ENCODE measurements around the gene ORC3. TPM values are rescaled to one million over a fixed set of nuclear protein-coding genes. Genes with fewer than 3 reads are reported as not detected.
"Not testable (repeated sequence)": the region's sequence is repeated elsewhere in the genome, so short reads cannot be mapped to it uniquely, and the experiment has no call there.

The ORC3 gene
- total and polyA plus RNA-seq, 2 donors (not counting 1 experiment from before 2014, with no cell fraction given): 16.1 to 31.2 TPM

DNA sequence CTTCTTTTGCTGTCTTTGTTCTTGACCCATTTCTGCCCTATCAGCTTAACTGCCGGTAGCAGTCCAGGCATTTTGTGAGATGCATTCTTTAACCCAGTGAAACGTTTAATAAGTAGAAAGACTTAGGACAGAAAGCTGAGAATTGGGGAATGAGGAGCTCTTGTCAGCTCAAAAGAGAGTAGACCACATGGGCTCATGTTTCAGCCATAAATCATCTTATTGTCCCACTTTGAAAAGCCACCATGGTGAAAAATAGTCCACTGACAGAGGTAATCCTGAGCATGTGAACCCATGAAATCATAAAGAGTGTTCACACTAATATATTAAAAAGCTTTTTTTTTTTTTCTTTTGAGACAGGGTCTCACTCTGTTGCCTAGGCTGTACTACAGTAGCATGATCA is 16.3 kb downstream of the ORC3 start:
- no peak overlapping the region for H3K4me3 Mint-ChIP-seq
- no peak overlapping the region for H3K27ac ChIP-seq (ENCODE audit: low read length in 2 of 2)
- H2AFZ ChIP-seq (ENCODE audit: insufficient read depth, low read depth, low read length, poor library complexity, severe bottlenecking): no peak overlapping the region
- H3K36me3 ChIP-seq (replicated peaks in 1 of 2; ENCODE audit: control extremely low read depth in 1 of 2, control insufficient read depth in 1 of 2, extremely low read depth in 1 of 2, insufficient read depth in 2 of 2, low read length in 1 of 2): peaks cover 2 to 17% of the 10 kb centered on the region in 2 experiments
- H3K27ac Mint-ChIP-seq: no peak overlapping the region
- H3K27me3 Mint-ChIP-seq: no peaks in the 10 kb centered on the region
- H3K4me3 ChIP-seq (ENCODE audit: control extremely low read depth in 1 of 5, extremely low read depth in 1 of 5, insufficient read depth in 1 of 5, low read depth in 2 of 5, low read length in 4 of 5): no peak overlapping the region
- ChIA-PET POLR2A (no interaction called here), CTCF (interaction anchor here (0.8 to 1.2 kb wide), 2 partner anchors 21 to 22 kb away, joined by 3 read pairs; no protein-coding TSS in a partner anchor)
- H3K27me3 ChIP-seq (replicated peaks in 1 of 4; ENCODE audit: control extremely low read depth in 1 of 4, control insufficient read depth in 3 of 4, insufficient read depth in 4 of 4, low read length in 3 of 4): no peaks in the 10 kb centered on the region
- H3K9me3 Mint-ChIP-seq (ENCODE audit: insufficient read depth): no peaks in the 10 kb centered on the region
- no peak for TF ChIP-seq EZH2 (IDR thresholded peaks at IDR 0.05; ENCODE audit: borderline replicate concordance, insufficient read depth, low read depth, low read length, poor library complexity, severe bottlenecking)
- TF ChIP-seq, protein P1, sequence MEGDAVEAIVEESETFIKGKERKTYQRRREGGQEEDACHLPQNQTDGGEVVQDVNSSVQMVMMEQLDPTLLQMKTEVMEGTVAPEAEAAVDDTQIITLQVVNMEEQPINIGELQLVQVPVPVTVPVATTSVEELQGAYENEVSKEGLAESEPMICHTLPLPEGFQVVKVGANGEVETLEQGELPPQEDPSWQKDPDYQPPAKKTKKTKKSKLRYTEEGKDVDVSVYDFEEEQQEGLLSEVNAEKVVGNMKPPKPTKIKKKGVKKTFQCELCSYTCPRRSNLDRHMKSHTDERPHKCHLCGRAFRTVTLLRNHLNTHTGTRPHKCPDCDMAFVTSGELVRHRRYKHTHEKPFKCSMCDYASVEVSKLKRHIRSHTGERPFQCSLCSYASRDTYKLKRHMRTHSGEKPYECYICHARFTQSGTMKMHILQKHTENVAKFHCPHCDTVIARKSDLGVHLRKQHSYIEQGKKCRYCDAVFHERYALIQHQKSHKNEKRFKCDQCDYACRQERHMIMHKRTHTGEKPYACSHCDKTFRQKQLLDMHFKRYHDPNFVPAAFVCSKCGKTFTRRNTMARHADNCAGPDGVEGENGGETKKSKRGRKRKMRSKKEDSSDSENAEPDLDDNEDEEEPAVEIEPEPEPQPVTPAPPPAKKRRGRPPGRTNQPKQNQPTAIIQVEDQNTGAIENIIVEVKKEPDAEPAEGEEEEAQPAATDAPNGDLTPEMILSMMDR (IDR thresholded peaks at IDR 0.05): no peak
- H3K4me2 ChIP-seq (replicated peaks; ENCODE audit: low read depth, low read length, poor library complexity, severe bottlenecking): no peak overlapping the region
- DNase-seq (no peak), ATAC-seq (ENCODE audit: low read depth) (no peak)
- no peaks in the 10 kb centered on the region for H3K79me2 ChIP-seq (ENCODE audit: control insufficient read depth, insufficient read depth, low read length)
- H3K4me1 ChIP-seq (ENCODE audit: control insufficient read depth in 2 of 2, insufficient read depth in 2 of 2, low read length in 2 of 2): no peaks in the 10 kb centered on the region
- no peaks in the 10 kb centered on the region for H4K20me1 ChIP-seq (ENCODE audit: control insufficient read depth, insufficient read depth, low read length, poor library complexity, severe bottlenecking)
- H3K9ac ChIP-seq (ENCODE audit: low read length): no peak overlapping the region
- H3K4me1 Mint-ChIP-seq: no peaks in the 10 kb centered on the region
- 100% methylated on average over 1 of the region's 2 CpGs for WGBS (ENCODE audit: insufficient coverage)
- H3K9me3 ChIP-seq (ENCODE audit: control extremely low read depth in 1 of 3, control insufficient read depth in 2 of 3, insufficient read depth in 1 of 3, low read length in 2 of 3): no peaks in the 10 kb centered on the region
- intact Hi-C loops (cut with micrococcal nuclease): no loop called here

GRCh38 chr6:87608802-87609201 is 18.9 kb downstream of the ORC3 start:
- Histone ChIP-seq H3K9ac (ENCODE audit: low read length) (no peak overlapping the region), H3K9me3 (ENCODE audit: control extremely low read depth in 1 of 3, control insufficient read depth in 2 of 3, insufficient read depth in 1 of 3, low read length in 2 of 3) (no peaks in the 10 kb centered on the region), H3K36me3 (replicated peaks in 1 of 2; ENCODE audit: control extremely low read depth in 1 of 2, control insufficient read depth in 1 of 2, extremely low read depth in 1 of 2, insufficient read depth in 2 of 2, low read length in 1 of 2) (peaks cover 4 to 25% of the 10 kb centered on the region in 2 experiments), H3K4me2 (replicated peaks; ENCODE audit: low read depth, low read length, poor library complexity, severe bottlenecking) (no peak overlapping the region), H3K27ac (ENCODE audit: low read length in 2 of 2) (no peak overlapping the region), H4K20me1 (ENCODE audit: control insufficient read depth, insufficient read depth, low read length, poor library complexity, severe bottlenecking) (no peaks in the 10 kb centered on the region), H3K27me3 (replicated peaks in 1 of 4; ENCODE audit: control extremely low read depth in 1 of 4, control insufficient read depth in 3 of 4, insufficient read depth in 4 of 4, low read length in 3 of 4) (no peaks in the 10 kb centered on the region), H3K4me3 (ENCODE audit: control extremely low read depth in 1 of 5, extremely low read depth in 1 of 5, insufficient read depth in 1 of 5, low read depth in 2 of 5, low read length in 4 of 5) (no peak overlapping the region), H3K79me2 (ENCODE audit: control insufficient read depth, insufficient read depth, low read length) (no peaks in the 10 kb centered on the region), H3K4me1 (ENCODE audit: control insufficient read depth in 2 of 2, insufficient read depth in 2 of 2, low read length in 2 of 2) (no peaks in the 10 kb centered on the region), H2AFZ (ENCODE audit: insufficient read depth, low read depth, low read length, poor library complexity, severe bottlenecking) (no peak overlapping the region)
- POLR2A ChIA-PET: no interaction called here
- WGBS (ENCODE audit: insufficient coverage): no CpG with 5 or more reads among the region's 3 CpGs
- Mint-ChIP-seq H3K27ac (no peak overlapping the region), H3K9me3 (ENCODE audit: insufficient read depth) (no peaks in the 10 kb centered on the region), H3K4me3 (no peak overlapping the region), H3K4me1 (no peaks in the 10 kb centered on the region), H3K27me3 (no peaks in the 10 kb centered on the region)
- intact Hi-C loops (cut with micrococcal nuclease): no loop called here
- TF ChIP-seq EZH2 (IDR thresholded peaks at IDR 0.05; ENCODE audit: borderline replicate concordance, insufficient read depth, low read depth, low read length, poor library complexity, severe bottlenecking): no peak
- TF ChIP-seq, protein P1 (IDR thresholded peaks at IDR 0.05): no peak
- CTCF ChIA-PET: no interaction called here
- DNase-seq (no peak), ATAC-seq (ENCODE audit: low read depth) (no peak)

GRCh38 chr6:87613018-87613417 is 23.1 kb downstream of the ORC3 start:
- H3K4me2 ChIP-seq (replicated peaks; ENCODE audit: low read depth, low read length, poor library complexity, severe bottlenecking); H3K4me1 Mint-ChIP-seq; H3K9me3 ChIP-seq (ENCODE audit: control extremely low read depth in 1 of 3, control insufficient read depth in 2 of 3, insufficient read depth in 1 of 3, low read length in 2 of 3); H2AFZ ChIP-seq (ENCODE audit: insufficient read depth, low read depth, low read length, poor library complexity, severe bottlenecking); H3K4me3 ChIP-seq (ENCODE audit: control extremely low read depth in 1 of 5, extremely low read depth in 1 of 5, insufficient read depth in 1 of 5, low read depth in 2 of 5, low read length in 4 of 5); H3K27ac Mint-ChIP-seq; H3K27ac ChIP-seq (ENCODE audit: low read length in 2 of 2); POLR2A ChIA-PET; H3K9me3 Mint-ChIP-seq (ENCODE audit: insufficient read depth); H4K20me1 ChIP-seq (ENCODE audit: control insufficient read depth, insufficient read depth, low read length, poor library complexity, severe bottlenecking); CTCF ChIA-PET; H3K9ac ChIP-seq (ENCODE audit: low read length); H3K4me3 Mint-ChIP-seq; intact Hi-C loops (cut with micrococcal nuclease); H3K27me3 ChIP-seq (replicated peaks in 1 of 4; ENCODE audit: control extremely low read depth in 1 of 4, control insufficient read depth in 3 of 4, insufficient read depth in 4 of 4, low read length in 3 of 4); ATAC-seq (ENCODE audit: low read depth); H3K79me2 ChIP-seq (ENCODE audit: control insufficient read depth, insufficient read depth, low read length); H3K27me3 Mint-ChIP-seq; H3K4me1 ChIP-seq (ENCODE audit: control insufficient read depth in 2 of 2, insufficient read depth in 2 of 2, low read length in 2 of 2); DNase-seq: not testable (repeated sequence)
- H3K36me3 ChIP-seq (replicated peaks in 1 of 2; ENCODE audit: control extremely low read depth in 1 of 2, control insufficient read depth in 1 of 2, extremely low read depth in 1 of 2, insufficient read depth in 2 of 2, low read length in 1 of 2): peaks cover 4 to 24% of the 10 kb centered on the region in 2 experiments
- WGBS (ENCODE audit: insufficient coverage): 100% methylated on average over 2 of the region's 2 CpGs
